Hematopoietic multipotent progenitor cell treated with erythropoietin and hydrocortisone succinate and interleukin-3 and kit ligand, for 6 days (in vitro differentiated cells): Measurements from ENCODE around the gene YPEL1.

Experiments used
- DNase-seq: peaks from one replicate; pipeline ENCODE4 v3.0.0-alpha.2; 2015

Gene YPEL1

GRCh38 chr22:21735200-21736083, at the start of gene YPEL1:
Gene YPEL1, minus strand, starts transcription at chr22:21735794. Its CDS starts 25,050 bp downstream, at chr22:21710744.
- DNase-seq, result peak; percentile 95

GRCh38 chr22:21780259-21780658, 44.7 kb upstream of the YPEL1 start:
- DNase-seq, result no peak

- no peak for DNase-seq
These were observed 43.9 kb upstream of the YPEL1 start for GRCh38 chr22:21779444-21779843.

- peak; percentile 38 for DNase-seq
These were observed 43.2 kb upstream of the YPEL1 start for GRCh38 chr22:21778705-21779363.

- DNase-seq, result no peak
These were observed 36.0 kb upstream of the YPEL1 start for GRCh38 chr22:21771631-21771976.

- no peak for DNase-seq
These were observed 32.8 kb upstream of the YPEL1 start for GRCh38 chr22:21768435-21768834.

- peak; percentile 29 for DNase-seq
These were observed 31.3 kb upstream of the YPEL1 start for GRCh38 chr22:21766691-21767462.

- DNase-seq, result no peak
These were observed 30.4 kb upstream of the YPEL1 start for GRCh38 chr22:21765909-21766529.

GRCh38 chr22:21764038-21764804, 28.6 kb upstream of the YPEL1 start:
- DNase-seq, result no peak

- no peak for DNase-seq
These were observed 27.4 kb upstream of the YPEL1 start for GRCh38 chr22:21762712-21763581.

GRCh38 chr22:21761994-21762680, 26.5 kb upstream of the YPEL1 start:
- no peak for DNase-seq

- no peak for DNase-seq
These were observed 25.5 kb upstream of the YPEL1 start for GRCh38 chr22:21761086-21761485.

GRCh38 chr22:21760640-21761039, 25.0 kb upstream of the YPEL1 start:
- no peak for DNase-seq

GRCh38 chr22:21759646-21760376, 24.2 kb upstream of the YPEL1 start:
- no peak for DNase-seq

GRCh38 chr22:21759093-21759492, 23.5 kb upstream of the YPEL1 start:
- no peak for DNase-seq

GRCh38 chr22:21758091-21758864, 22.7 kb upstream of the YPEL1 start:
- DNase-seq, result no peak

- DNase-seq, result peak; percentile 75
These were observed 20.3 kb upstream of the YPEL1 start for GRCh38 chr22:21755851-21756284.

- DNase-seq, result peak; percentile 97
These were observed 18.9 kb upstream of the YPEL1 start for GRCh38 chr22:21754523-21754922.
